ENCODE measurements around the gene SYT5. TPM values are rescaled to one million over a fixed set of nuclear protein-coding genes. Genes with fewer than 3 reads are reported as not detected.

The SYT5 gene
- total RNA-seq, 1 experiment from 2014 or later, result 4.5 TPM

DNA sequence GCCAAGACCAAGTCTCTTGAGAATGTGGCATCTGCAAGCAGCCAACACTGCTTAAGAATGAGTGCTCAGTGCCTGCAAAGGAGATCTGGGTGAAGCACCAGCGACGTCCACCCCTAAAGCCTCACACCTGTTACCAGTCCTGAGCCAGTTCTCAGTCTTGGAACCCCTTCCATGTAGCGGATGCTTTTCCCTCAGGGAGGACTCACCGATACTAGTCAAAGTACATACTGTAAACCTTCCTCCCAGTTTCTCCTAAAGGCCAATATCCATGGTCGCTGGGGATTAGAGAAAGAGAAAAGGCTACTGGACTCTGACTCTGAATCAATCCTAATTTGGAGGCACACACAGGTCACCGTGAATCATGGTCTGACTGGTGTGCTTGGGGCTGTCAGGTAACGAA, 33.5 kb upstream of the SYT5 start:
- Histone ChIP-seq H3K4me2 (ENCODE audit: insufficient read depth, insufficient read length, low read length) (no peak overlapping the region), H4K5ac (ENCODE audit: insufficient read length, low read depth, low read length) (no peak overlapping the region), H3K79me2 (ENCODE audit: insufficient read depth, low read length) (no peaks in the 10 kb centered on the region), H2BK5ac (ENCODE audit: insufficient read length, low read length) (no peak overlapping the region), H3K14ac (ENCODE audit: insufficient read depth, low read length) (no peak overlapping the region), H3K9ac (ENCODE audit: extremely low read depth, insufficient read length, low read length) (no peak overlapping the region), H2AK5ac (ENCODE audit: insufficient read length, low read length) (no peak overlapping the region), H3K9me3 (ENCODE audit: control insufficient read depth, low read depth, low read length) (no peaks in the 10 kb centered on the region), H3T11ph (ENCODE audit: low read length) (no peak overlapping the region), H3K18ac (ENCODE audit: insufficient read length, low read depth, low read length) (no peak overlapping the region), H2AFZ (ENCODE audit: low read length) (no peak overlapping the region), H3K79me1 (ENCODE audit: insufficient read depth, low read depth, low read length, poor library complexity, severe bottlenecking) (no peaks in the 10 kb centered on the region), H3K4me1 (ENCODE audit: insufficient read depth, low read length) (no peaks in the 10 kb centered on the region), H3K23ac (ENCODE audit: insufficient read length, low read depth, low read length) (no peak overlapping the region), H3K4ac (ENCODE audit: low read depth, low read length) (no peak overlapping the region), H3K23me2 (ENCODE audit: insufficient read length, low read depth, low read length, poor library complexity, severe bottlenecking) (peaks cover 3% of the 10 kb centered on the region), H2BK120ac (ENCODE audit: low read depth, low read length, poor library complexity, severe bottlenecking) (no peak overlapping the region), H3K27ac (ENCODE audit: insufficient read length, low read depth, low read length) (no peak overlapping the region), H4K91ac (ENCODE audit: insufficient read length, low read depth, low read length) (no peak overlapping the region), H4K20me1 (ENCODE audit: control insufficient read depth, insufficient read depth, insufficient read length) (peaks cover 2% of the 10 kb centered on the region), H4K8ac (replicated peaks; ENCODE audit: insufficient read length, low read depth, low read length) (no peak overlapping the region), H2BK15ac (ENCODE audit: low read depth, low read length) (no peak overlapping the region), H3K27me3 (ENCODE audit: insufficient read depth, low read length) (no peaks in the 10 kb centered on the region), H2BK20ac (ENCODE audit: low read depth, low read length, poor library complexity, severe bottlenecking) (no peak overlapping the region), H2BK12ac (ENCODE audit: insufficient read length, low read depth, low read length) (no peak overlapping the region), H3K56ac (ENCODE audit: insufficient read length, low read depth, low read length) (no peak overlapping the region)
- Mint-ChIP-seq H3K4me3 (no peak overlapping the region), H3K4me1 (peaks cover 11 to 13% of the 10 kb centered on the region in 2 experiments), H3K9me3 (peaks cover 24 to 46% of the 10 kb centered on the region in 2 experiments), H3K27ac (no peak overlapping the region), H3K27me3 (ENCODE audit: low read depth) (peaks cover 45% of the 10 kb centered on the region), H3K36me3 (ENCODE audit: insufficient read depth in 1 of 3, low read depth in 3 of 3) (peaks cover 0 to 9% (median 6%) of the 10 kb centered on the region in 3 experiments; a peak in 5 of 7 replicates)
- no peak for TF ChIP-seq CTCF (conservative IDR thresholded peaks at IDR 0.05)
- no peak for DNase-seq
- WGBS (ENCODE audit: extremely low coverage, insufficient read length, low lambda C conversion rate), result no CpG with 5 or more reads among the region's 7 CpGs

Measured in H9 (cell line).